ENCODE measurements around the gene MED13L.

MED13L gene

GRCh38 chr12:116101991-116102390 lies 175.5 kb downstream of the MED13L start:
- Histone ChIP-seq H3K27me3 (ENCODE audit: insufficient read depth, low read depth, severe bottlenecking) (no peaks in the 10 kb centered on the region), H3K9me3 (ENCODE audit: severe bottlenecking) (no peaks in the 10 kb centered on the region), H3K27ac (no peak overlapping the region), H3K4me3 (ENCODE audit: low read depth, low read length) (no peak overlapping the region), H3K36me3 (no peaks in the 10 kb centered on the region; the same call in 1 of the 2 replicates)
- DNase-seq = peak; percentile 13
- no peak for TF ChIP-seq CTCF (IDR thresholded peaks at IDR 0.05; ENCODE audit: low read depth, low read length)

- Histone ChIP-seq H3K36me3 (no peaks in the 10 kb centered on the region), H3K9me3 (ENCODE audit: severe bottlenecking) (no peaks in the 10 kb centered on the region), H3K27ac (no peak overlapping the region), H3K27me3 (ENCODE audit: insufficient read depth, low read depth, severe bottlenecking) (no peaks in the 10 kb centered on the region), H3K4me3 (ENCODE audit: low read depth, low read length) (no peak overlapping the region)
- TF ChIP-seq CTCF (IDR thresholded peaks at IDR 0.05; ENCODE audit: low read depth, low read length) = no peak
- DNase-seq = no peak
Measured at GRCh38 chr12:116099652-116100432, 177.7 kb downstream of the MED13L start.

- Histone ChIP-seq H3K27me3 (ENCODE audit: insufficient read depth, low read depth, severe bottlenecking) (no peaks in the 10 kb centered on the region), H3K9me3 (ENCODE audit: severe bottlenecking) (no peaks in the 10 kb centered on the region), H3K27ac (no peak overlapping the region), H3K36me3 (no peaks in the 10 kb centered on the region), H3K4me3 (ENCODE audit: low read depth, low read length) (no peak overlapping the region)
- no peak for TF ChIP-seq CTCF (IDR thresholded peaks at IDR 0.05; ENCODE audit: low read depth, low read length)
- DNase-seq = no peak
Measured at GRCh38 chr12:116096874-116097273, 180.6 kb downstream of the MED13L start.

GRCh38 chr12:116094475-116094874 lies 183.0 kb downstream of the MED13L start:
- Histone ChIP-seq H3K27ac (no peak overlapping the region), H3K27me3 (ENCODE audit: insufficient read depth, low read depth, severe bottlenecking) (no peaks in the 10 kb centered on the region), H3K36me3 (no peaks in the 10 kb centered on the region), H3K4me3 (ENCODE audit: low read depth, low read length) (no peak overlapping the region), H3K9me3 (ENCODE audit: severe bottlenecking) (no peaks in the 10 kb centered on the region)
- no peak for DNase-seq
- TF ChIP-seq CTCF (IDR thresholded peaks at IDR 0.05; ENCODE audit: low read depth, low read length) = no peak

- H3K36me3 ChIP-seq = no peaks in the 10 kb centered on the region
- H3K4me3 ChIP-seq (ENCODE audit: low read depth, low read length) = no peak overlapping the region
- H3K9me3 ChIP-seq (ENCODE audit: severe bottlenecking) = no peaks in the 10 kb centered on the region
- no peaks in the 10 kb centered on the region for H3K27me3 ChIP-seq (ENCODE audit: insufficient read depth, low read depth, severe bottlenecking)
- DNase-seq = no peak
- no peak overlapping the region for H3K27ac ChIP-seq
- no peak for TF ChIP-seq CTCF (IDR thresholded peaks at IDR 0.05; ENCODE audit: low read depth, low read length)
Measured at GRCh38 chr12:116093915-116094314, 183.6 kb downstream of the MED13L start.

GRCh38 chr12:116092776-116093175 lies 184.7 kb downstream of the MED13L start:
- Histone ChIP-seq H3K4me3 (ENCODE audit: low read depth, low read length) (no peak overlapping the region), H3K27ac (no peak overlapping the region), H3K36me3 (no peaks in the 10 kb centered on the region), H3K27me3 (ENCODE audit: insufficient read depth, low read depth, severe bottlenecking) (no peaks in the 10 kb centered on the region), H3K9me3 (ENCODE audit: severe bottlenecking) (no peaks in the 10 kb centered on the region)
- DNase-seq = no peak
- TF ChIP-seq CTCF (IDR thresholded peaks at IDR 0.05; ENCODE audit: low read depth, low read length) = no peak
